GM12878 (cell line): ENCODE measurements around the gene PI4K2A. TPM values are rescaled to one million over a fixed set of nuclear protein-coding genes. Genes with fewer than 3 reads are reported as not detected.
A peak's percentile ranks its signal among the peaks of the same experiment; 100 is the strongest.

Experiments used
- ATAC-seq: fragments of 200-7000 bp; cut with Tn5 transposase; 3 replicates; pipeline ENCODE4 v1.9.1; 2020; ENCODE audit warnings: mild to moderate bottlenecking, moderate library complexity
- BruUV-seq: library from RNA; stranded (reverse); fragments of 400-500 nt; replicated peaks from 2 replicates; lab custom pipeline; 2021; lab: Mats Ljungman, UMichigan
- CTCF ChIA-PET: fragments of 300-600 bp; sonication (Branson Sonifier 250); formaldehyde crosslinking; extraction: SDS; loops from one replicate; lab custom pipeline; 2021; ENCODE audit warnings: inconsistent platforms; lab: Yijun Ruan, JAX
- POLR2A ChIA-PET: fragments of 350-600 bp; formaldehyde crosslinking; extraction: SDS; loops from one replicate; lab custom pipeline; 2021; ENCODE audit warnings: inconsistent platforms; lab: Charles Lee
- RAD21 ChIA-PET: fragments of 300-600 bp; sonication (Branson Sonifier 250); formaldehyde crosslinking; loops from one replicate; lab custom pipeline; 2023; ENCODE audit warnings: antibody characterized with exemption; ENCODE audit not compliant: unreplicated experiment; lab: Charles Lee
- SMC1A ChIA-PET: fragments of 300-600 bp; sonication (Branson Sonifier 250); formaldehyde crosslinking; loops from one replicate; lab custom pipeline; 2023; ENCODE audit not compliant: unreplicated experiment, uncharacterized antibody; lab: Charles Lee
- DNase-seq: peaks from one replicate; pipeline ENCODE4 v3.0.0-alpha.2; 2011; ENCODE audit warnings: low read depth, low spot score
- FAIRE-seq: peaks from 3 replicates; lab custom pipeline; 2011; peaks lifted over from hg19 to GRCh38; lab: Jason Lieb, UNC
- H2AFZ ChIP-seq: 2 replicates; pipeline ENCODE4 v1.6.0; 2011; ENCODE audit warnings: low read depth, low read length, control low read depth; ENCODE audit not compliant: control insufficient read depth
- H3K27ac ChIP-seq: 2 replicates; pipeline ENCODE4 v1.5.1; 2011; ENCODE audit warnings: control low read depth; ENCODE audit not compliant: control insufficient read depth, insufficient read depth
- H3K27me3 ChIP-seq, 2 experiments: replicated peaks in 1 of 2; 2 replicates each; pipeline versions ENCODE4 v1.6.0 to v1.6.1; 2011; ENCODE audit warnings: low read length in 1 of 2; ENCODE audit not compliant: control insufficient read depth in 2 of 2, insufficient read depth in 2 of 2
- H3K36me3 ChIP-seq, 2 experiments: 2 replicates each; pipeline ENCODE4 v1.5.1; 2011; ENCODE audit warnings: low read length in 1 of 2; ENCODE audit not compliant: control insufficient read depth in 2 of 2, insufficient read depth in 2 of 2
- H3K4me1 ChIP-seq: 2 replicates; pipeline ENCODE4 v1.6.1; 2011; ENCODE audit warnings: mild to moderate bottlenecking, low read length, moderate library complexity, mixed read lengths; ENCODE audit not compliant: control insufficient read depth, insufficient read depth
- H3K4me2 ChIP-seq: 2 replicates; pipeline ENCODE4 v1.6.0; 2011; ENCODE audit warnings: control low read depth; ENCODE audit not compliant: control insufficient read depth, insufficient read depth
- H3K4me3 ChIP-seq: fragments of 200-600 bp; sonication (generic); 2 replicates; pipeline ENCODE4 v1.5.1; 2016
- H3K79me2 ChIP-seq: 2 replicates; pipeline ENCODE4 v1.6.0; 2011; ENCODE audit warnings: low read length; ENCODE audit not compliant: control insufficient read depth, insufficient read depth
- H3K9ac ChIP-seq: 2 replicates; pipeline ENCODE4 v1.8.0; 2011; ENCODE audit warnings: low read length, control low read depth, mixed read lengths; ENCODE audit not compliant: control insufficient read depth, insufficient read depth
- H3K9me3 ChIP-seq: replicated peaks from 3 replicates; pipeline ENCODE4 v1.5.1; 2011; ENCODE audit warnings: mild to moderate bottlenecking, low read length; ENCODE audit not compliant: control insufficient read depth, insufficient read depth
- H4K20me1 ChIP-seq: 2 replicates; pipeline ENCODE4 v1.6.0; 2011; ENCODE audit not compliant: control insufficient read depth, insufficient read depth
- ASH2L ChIP-seq: fragments of 300-600, 200-600 bp; sonication (generic); IDR thresholded peaks from 2 replicates; pipeline ENCODE4 v1.6.1; 2017; ENCODE audit warnings: low read depth, mild to moderate bottlenecking, borderline replicate concordance
- BCL11A ChIP-seq: IDR thresholded peaks from 2 replicates; pipeline ENCODE4 v1.6.1; 2011; ENCODE audit warnings: low read depth, low read length
- CEBPZ ChIP-seq: fragments of 150-350 bp; IDR thresholded peaks from 2 replicates; pipeline ENCODE4 v1.6.1; 2016; ENCODE audit warnings: low read depth, low read length
- EED ChIP-seq: sonication (generic); IDR thresholded peaks from 2 replicates; pipeline ENCODE4 v1.6.1; 2016; ENCODE audit warnings: antibody characterized with exemption, low read depth
- SUZ12 ChIP-seq: fragments of 200-600 bp; sonication (generic); IDR thresholded peaks from one replicate; pipeline ENCODE4 v1.6.1; 2018; ENCODE audit warnings: antibody characterized with exemption, mild to moderate bottlenecking; ENCODE audit not compliant: unreplicated experiment
- WGBS: methylation state at CpG from one replicate; pipeline ENCODE4 v1.1.6; 2016; ENCODE audit warnings: low lambda C conversion rate; ENCODE audit not compliant: insufficient replicate concordance, insufficient coverage; ENCODE audit errors: missing lambda C conversion rate; 5-methylcytosine and 5-hydroxymethylcytosine counted together
- in situ Hi-C: fragments of 300-500 bp; cut with MboI; formaldehyde crosslinking; loops from 9 replicates; pipeline ENCODE4 v1.14.3; 2018; ENCODE audit warnings: mixed read lengths
- intact Hi-C: fragments of 100-400 bp; cut with micrococcal nuclease; formaldehyde crosslinking; loops from one replicate; pipeline ENCODE4 v1.14.2; 2022; ENCODE audit not compliant: unreplicated experiment
- polyA plus RNA-seq, 11 experiments: library from polyadenylated mRNA; depleted of rRNA in 4 of 11; unstranded in 6 of 11; stranded (reverse) in 5 of 11; fragments of >200 nt; fragmentation: Nextera tagmentation in 4 of 11; fragmentation: Illumina TruSeq in 1 of 11; extraction: Ambion mirVana in 4 of 11; extraction: Trizol in 1 of 11; gene quantifications; 1 replicate in 1 of 11; 2 replicates in 10 of 11; pipeline versions ENCODE4 v1.2.1 to v1.2.3, GENCODE V29; 2011 to 2016; ENCODE audit warnings: inconsistent platforms in 2 of 11, missing spikeins in 2 of 11, low read depth in 1 of 11
- total RNA-seq, 4 experiments: library from RNA; depleted of rRNA in 3 of 4; stranded (reverse); fragments of >200 nt in 3 of 4; fragmentation: Illumina TruSeq in 1 of 4; extraction: Trizol in 1 of 4; gene quantifications; 2 replicates each; pipeline versions ENCODE4 v1.2.1 to v1.2.3, GENCODE V29; 2013 to 2021
- TF ChIP-seq, protein P1 (sequence below): fragments of 450-650 bp; formaldehyde crosslinking; IDR thresholded peaks from 2 replicates; pipeline ENCODE4 v1.4.0; 2020; ENCODE audit warnings: mild to moderate bottlenecking, moderate library complexity
- TF ChIP-seq, protein P2 (sequence below): IDR thresholded peaks from 2 replicates; pipeline ENCODE4 v1.6.1; 2012; ENCODE audit warnings: mild to moderate bottlenecking, low read depth, low read length
- TF ChIP-seq, protein P3 (sequence below): fragments of 450-650 bp; IDR thresholded peaks from 2 replicates; pipeline ENCODE4 v1.6.1; 2018; ENCODE audit warnings: borderline replicate concordance, mild to moderate bottlenecking; ENCODE audit not compliant: partially characterized antibody

PI4K2A gene
- total and polyA plus RNA-seq, 10 of the 15 experiments (the other 5 are each of a cell fraction or from before 2014, with no cell fraction given), result 1.5 to 14.5 (median 10.0) TPM

- SMC1A ChIA-PET, result no interaction called here
- H3K27me3 ChIP-seq, result no peaks in the 10 kb centered on the region
- no peaks in the 10 kb centered on the region for H3K4me1 ChIP-seq
- no peak overlapping the region for H3K4me2 ChIP-seq
- H3K9me3 ChIP-seq, result no peaks in the 10 kb centered on the region
- CTCF ChIA-PET, result interaction anchor here (1.5 kb wide), 1 partner anchor 129 kb away, joined by 3 read pairs; no protein-coding TSS in a partner anchor
- no peaks in the 10 kb centered on the region for H3K79me2 ChIP-seq
- no peak overlapping the region for H3K27ac ChIP-seq
- POLR2A ChIA-PET, result no interaction called here
- RAD21 ChIA-PET, result no interaction called here
- H3K36me3 ChIP-seq, result peaks cover 2 to 13% of the 10 kb centered on the region in 2 experiments
- H3K4me3 ChIP-seq, result no peak overlapping the region
- intact Hi-C loops (no loop called here), in situ Hi-C loops (no loop called here)
- BruUV-seq, result no TSS peak
- 60% methylated on average over 1 of the region's 1 CpG for WGBS
- H2AFZ ChIP-seq, result no peak overlapping the region
- no peak overlapping the region for H3K9ac ChIP-seq
- DNase-seq (no peak), FAIRE-seq (peak; percentile 13), ATAC-seq (no peak)
- no peaks in the 10 kb centered on the region for H4K20me1 ChIP-seq
- TF ChIP-seq SUZ12 (no peak), BCL11A (no peak), EED (no peak), CEBPZ (no peak), ASH2L (no peak)
- TF ChIP-seq, protein P1, sequence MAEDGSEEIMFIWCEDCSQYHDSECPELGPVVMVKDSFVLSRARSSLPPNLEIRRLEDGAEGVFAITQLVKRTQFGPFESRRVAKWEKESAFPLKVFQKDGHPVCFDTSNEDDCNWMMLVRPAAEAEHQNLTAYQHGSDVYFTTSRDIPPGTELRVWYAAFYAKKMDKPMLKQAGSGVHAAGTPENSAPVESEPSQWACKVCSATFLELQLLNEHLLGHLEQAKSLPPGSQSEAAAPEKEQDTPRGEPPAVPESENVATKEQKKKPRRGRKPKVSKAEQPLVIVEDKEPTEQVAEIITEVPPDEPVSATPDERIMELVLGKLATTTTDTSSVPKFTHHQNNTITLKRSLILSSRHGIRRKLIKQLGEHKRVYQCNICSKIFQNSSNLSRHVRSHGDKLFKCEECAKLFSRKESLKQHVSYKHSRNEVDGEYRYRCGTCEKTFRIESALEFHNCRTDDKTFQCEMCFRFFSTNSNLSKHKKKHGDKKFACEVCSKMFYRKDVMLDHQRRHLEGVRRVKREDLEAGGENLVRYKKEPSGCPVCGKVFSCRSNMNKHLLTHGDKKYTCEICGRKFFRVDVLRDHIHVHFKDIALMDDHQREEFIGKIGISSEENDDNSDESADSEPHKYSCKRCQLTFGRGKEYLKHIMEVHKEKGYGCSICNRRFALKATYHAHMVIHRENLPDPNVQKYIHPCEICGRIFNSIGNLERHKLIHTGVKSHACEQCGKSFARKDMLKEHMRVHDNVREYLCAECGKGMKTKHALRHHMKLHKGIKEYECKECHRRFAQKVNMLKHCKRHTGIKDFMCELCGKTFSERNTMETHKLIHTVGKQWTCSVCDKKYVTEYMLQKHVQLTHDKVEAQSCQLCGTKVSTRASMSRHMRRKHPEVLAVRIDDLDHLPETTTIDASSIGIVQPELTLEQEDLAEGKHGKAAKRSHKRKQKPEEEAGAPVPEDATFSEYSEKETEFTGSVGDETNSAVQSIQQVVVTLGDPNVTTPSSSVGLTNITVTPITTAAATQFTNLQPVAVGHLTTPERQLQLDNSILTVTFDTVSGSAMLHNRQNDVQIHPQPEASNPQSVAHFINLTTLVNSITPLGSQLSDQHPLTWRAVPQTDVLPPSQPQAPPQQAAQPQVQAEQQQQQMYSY (CRISPR knock-in tag), result no peak
- TF ChIP-seq, protein P2, sequence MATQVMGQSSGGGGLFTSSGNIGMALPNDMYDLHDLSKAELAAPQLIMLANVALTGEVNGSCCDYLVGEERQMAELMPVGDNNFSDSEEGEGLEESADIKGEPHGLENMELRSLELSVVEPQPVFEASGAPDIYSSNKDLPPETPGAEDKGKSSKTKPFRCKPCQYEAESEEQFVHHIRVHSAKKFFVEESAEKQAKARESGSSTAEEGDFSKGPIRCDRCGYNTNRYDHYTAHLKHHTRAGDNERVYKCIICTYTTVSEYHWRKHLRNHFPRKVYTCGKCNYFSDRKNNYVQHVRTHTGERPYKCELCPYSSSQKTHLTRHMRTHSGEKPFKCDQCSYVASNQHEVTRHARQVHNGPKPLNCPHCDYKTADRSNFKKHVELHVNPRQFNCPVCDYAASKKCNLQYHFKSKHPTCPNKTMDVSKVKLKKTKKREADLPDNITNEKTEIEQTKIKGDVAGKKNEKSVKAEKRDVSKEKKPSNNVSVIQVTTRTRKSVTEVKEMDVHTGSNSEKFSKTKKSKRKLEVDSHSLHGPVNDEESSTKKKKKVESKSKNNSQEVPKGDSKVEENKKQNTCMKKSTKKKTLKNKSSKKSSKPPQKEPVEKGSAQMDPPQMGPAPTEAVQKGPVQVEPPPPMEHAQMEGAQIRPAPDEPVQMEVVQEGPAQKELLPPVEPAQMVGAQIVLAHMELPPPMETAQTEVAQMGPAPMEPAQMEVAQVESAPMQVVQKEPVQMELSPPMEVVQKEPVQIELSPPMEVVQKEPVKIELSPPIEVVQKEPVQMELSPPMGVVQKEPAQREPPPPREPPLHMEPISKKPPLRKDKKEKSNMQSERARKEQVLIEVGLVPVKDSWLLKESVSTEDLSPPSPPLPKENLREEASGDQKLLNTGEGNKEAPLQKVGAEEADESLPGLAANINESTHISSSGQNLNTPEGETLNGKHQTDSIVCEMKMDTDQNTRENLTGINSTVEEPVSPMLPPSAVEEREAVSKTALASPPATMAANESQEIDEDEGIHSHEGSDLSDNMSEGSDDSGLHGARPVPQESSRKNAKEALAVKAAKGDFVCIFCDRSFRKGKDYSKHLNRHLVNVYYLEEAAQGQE, result no peak
- TF ChIP-seq, protein P3, sequence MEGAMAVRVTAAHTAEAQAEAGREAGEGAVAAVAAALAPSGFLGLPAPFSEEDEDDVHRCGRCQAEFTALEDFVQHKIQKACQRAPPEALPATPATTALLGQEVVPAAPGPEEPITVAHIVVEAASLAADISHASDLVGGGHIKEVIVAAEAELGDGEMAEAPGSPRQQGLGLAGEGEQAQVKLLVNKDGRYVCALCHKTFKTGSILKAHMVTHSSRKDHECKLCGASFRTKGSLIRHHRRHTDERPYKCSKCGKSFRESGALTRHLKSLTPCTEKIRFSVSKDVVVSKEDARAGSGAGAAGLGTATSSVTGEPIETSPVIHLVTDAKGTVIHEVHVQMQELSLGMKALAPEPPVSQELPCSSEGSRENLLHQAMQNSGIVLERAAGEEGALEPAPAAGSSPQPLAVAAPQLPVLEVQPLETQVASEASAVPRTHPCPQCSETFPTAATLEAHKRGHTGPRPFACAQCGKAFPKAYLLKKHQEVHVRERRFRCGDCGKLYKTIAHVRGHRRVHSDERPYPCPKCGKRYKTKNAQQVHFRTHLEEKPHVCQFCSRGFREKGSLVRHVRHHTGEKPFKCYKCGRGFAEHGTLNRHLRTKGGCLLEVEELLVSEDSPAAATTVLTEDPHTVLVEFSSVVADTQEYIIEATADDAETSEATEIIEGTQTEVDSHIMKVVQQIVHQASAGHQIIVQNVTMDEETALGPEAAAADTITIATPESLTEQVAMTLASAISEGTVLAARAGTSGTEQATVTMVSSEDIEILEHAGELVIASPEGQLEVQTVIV, result no peak
Measured at GRCh38 chr10:97664282-97664850, 23.9 kb downstream of the PI4K2A start.
